ENCODE measurements around the gene ADGRF1.

DNA sequence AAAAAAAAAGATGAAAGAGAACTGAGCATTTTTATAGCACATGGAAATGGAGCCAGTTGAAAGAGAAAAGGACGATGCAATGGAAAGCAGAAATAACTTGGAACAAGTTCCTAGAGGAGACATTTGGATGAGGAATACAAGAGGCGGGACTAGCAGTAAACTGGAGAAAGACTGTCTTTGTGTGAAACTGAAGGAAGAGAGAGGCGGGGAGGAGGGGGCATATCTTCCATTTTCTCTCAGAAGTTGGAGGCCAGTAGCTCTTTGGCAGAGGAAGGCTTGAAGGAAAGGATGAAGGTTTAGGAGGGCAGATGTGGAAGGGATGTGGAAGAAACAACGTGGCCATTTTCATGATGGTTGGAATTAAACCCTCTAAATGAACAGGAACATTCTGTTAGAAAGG, 33.0 kb upstream of the ADGRF1 start:
- TF ChIP-seq CTCF (IDR thresholded peaks at IDR 0.05) (no peak), POLR2A (IDR thresholded peaks at IDR 0.05) (no peak)

Data from lower leg skin (tissue), 3 donors.